Hepatocyte (in vitro differentiated cells): ENCODE data around the gene GLMP. TPM values are rescaled to one million over a fixed set of nuclear protein-coding genes. Genes with fewer than 3 reads are reported as not detected.

ENCODE experiments used
- DNase-seq: peaks from one replicate; pipeline ENCODE4 v3.0.0-alpha.2; 2016; ENCODE audit warnings: low spot score
- H2AFZ ChIP-seq: fragments of 200-600 bp; sonication (generic); 2 replicates; pipeline ENCODE4 v1.6.0; 2016; ENCODE audit warnings: antibody characterized with exemption, mild to moderate bottlenecking
- H3K27ac ChIP-seq: fragments of 200-600 bp; sonication (generic); 2 replicates; pipeline ENCODE4 v1.5.1; 2016; ENCODE audit warnings: mild to moderate bottlenecking
- H3K27me3 ChIP-seq: fragments of 200-600 bp; sonication (generic); 2 replicates; pipeline ENCODE4 v1.6.1; 2016
- H3K36me3 ChIP-seq: fragments of 200-600 bp; sonication (generic); replicated peaks from 2 replicates; pipeline ENCODE4 v1.5.1; 2016; ENCODE audit warnings: low read depth; ENCODE audit not compliant: insufficient read depth
- H3K4me1 ChIP-seq: fragments of 200-600 bp; sonication (generic); 2 replicates; pipeline ENCODE4 v1.5.1; 2016; ENCODE audit warnings: mild to moderate bottlenecking, moderate library complexity; ENCODE audit not compliant: insufficient read depth
- H3K4me2 ChIP-seq: fragments of 200-600 bp; sonication (generic); 2 replicates; pipeline ENCODE4 v1.6.0; 2016
- H3K4me3 ChIP-seq: fragments of 200-600 bp; sonication (generic); 2 replicates; pipeline ENCODE4 v1.5.1; 2016; ENCODE audit warnings: mild to moderate bottlenecking
- H3K79me2 ChIP-seq: fragments of 200-600 bp; sonication (generic); 2 replicates; pipeline ENCODE4 v1.6.0; 2017; ENCODE audit warnings: mild to moderate bottlenecking
- H3K9me2 ChIP-seq: fragments of 200-600 bp; sonication (generic); replicated peaks from 2 replicates; pipeline ENCODE4 v1.6.0; 2017; ENCODE audit warnings: mild to moderate bottlenecking; ENCODE audit not compliant: insufficient read depth
- H3K9me3 ChIP-seq: fragments of 200-600 bp; sonication (generic); 2 replicates; pipeline ENCODE4 v1.5.1; 2016; ENCODE audit warnings: low read depth, mild to moderate bottlenecking
- H4K20me1 ChIP-seq: fragments of 200-600 bp; sonication (generic); 2 replicates; pipeline ENCODE4 v1.6.0; 2016; ENCODE audit warnings: mild to moderate bottlenecking; ENCODE audit not compliant: insufficient read depth, poor library complexity, severe bottlenecking
- EZH2 ChIP-seq: fragments of 200-600 bp; sonication (generic); IDR thresholded peaks from 2 replicates; pipeline ENCODE4 v1.6.1; 2016; ENCODE audit warnings: antibody characterized with exemption, mild to moderate bottlenecking, borderline replicate concordance
- EZH2phosphoT487 ChIP-seq: fragments of 200-600 bp; sonication (generic); IDR thresholded peaks from one replicate; pipeline ENCODE4 v1.6.1; 2018; ENCODE audit warnings: antibody characterized with exemption, mild to moderate bottlenecking, low read depth, moderate library complexity; ENCODE audit not compliant: unreplicated experiment, severe bottlenecking
- WGBS: methylation state at CpG from one replicate; pipeline ENCODE4 v1.1.6; 2016; ENCODE audit warnings: low lambda C conversion rate; ENCODE audit errors: missing lambda C conversion rate; 5-methylcytosine and 5-hydroxymethylcytosine counted together
- polyA plus RNA-seq: library from polyadenylated mRNA; unstranded; fragments of >200 nt; fragmentation: Nextera tagmentation; extraction: Ambion mirVana; gene quantifications from 2 replicates; pipeline ENCODE4 v1.2.1, GENCODE V29; 2016
- total RNA-seq: library from RNA; depleted of rRNA; stranded (reverse); fragments of >200 nt; gene quantifications from 2 replicates; pipeline ENCODE4 v1.2.3, GENCODE V29; 2014
- TF ChIP-seq, protein P1 (sequence below): fragments of 200-600 bp; sonication (generic); IDR thresholded peaks from 2 replicates; pipeline ENCODE4 v1.5.1; 2016; ENCODE audit warnings: antibody characterized with exemption, mild to moderate bottlenecking; ENCODE audit not compliant: poor library complexity

Gene GLMP
- total and polyA plus RNA-seq, 2 experiments from 2014 or later: 158 to 206 TPM

DNA sequence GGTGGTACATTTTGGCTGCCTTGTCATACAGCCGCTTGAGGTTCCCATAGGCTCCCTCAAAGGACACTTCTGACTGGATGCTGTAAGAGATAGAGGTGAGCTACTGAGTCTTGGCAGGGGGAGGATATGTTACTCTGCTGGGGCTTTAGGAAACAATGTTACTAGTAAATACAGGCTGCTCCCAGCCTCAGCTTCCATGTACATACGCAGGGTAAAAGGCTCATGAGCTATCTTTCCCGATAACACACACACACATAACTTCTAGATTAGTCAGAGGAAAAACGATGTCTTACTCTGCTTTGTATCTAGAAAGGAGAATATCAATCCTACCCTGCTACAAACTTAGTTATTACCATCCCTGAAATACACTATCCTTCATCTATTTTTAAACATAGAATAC is 27.1 kb downstream of the GLMP start:
- H3K27me3 ChIP-seq: no peaks in the 10 kb centered on the region
- WGBS: 86% methylated on average over 4 of the region's 4 CpGs
- H3K79me2 ChIP-seq: no peaks in the 10 kb centered on the region
- H3K27ac ChIP-seq: no peak overlapping the region
- H3K9me3 ChIP-seq: no peaks in the 10 kb centered on the region
- no peak for TF ChIP-seq EZH2phosphoT487
- DNase-seq: no peak
- no peaks in the 10 kb centered on the region for H3K4me1 ChIP-seq
- H4K20me1 ChIP-seq: no peaks in the 10 kb centered on the region
- no peaks in the 10 kb centered on the region for H3K36me3 ChIP-seq
- H2AFZ ChIP-seq: no peak overlapping the region
- no peak overlapping the region for H3K4me2 ChIP-seq
- no peaks in the 10 kb centered on the region for H3K9me2 ChIP-seq
- no peak overlapping the region for H3K4me3 ChIP-seq

DNA sequence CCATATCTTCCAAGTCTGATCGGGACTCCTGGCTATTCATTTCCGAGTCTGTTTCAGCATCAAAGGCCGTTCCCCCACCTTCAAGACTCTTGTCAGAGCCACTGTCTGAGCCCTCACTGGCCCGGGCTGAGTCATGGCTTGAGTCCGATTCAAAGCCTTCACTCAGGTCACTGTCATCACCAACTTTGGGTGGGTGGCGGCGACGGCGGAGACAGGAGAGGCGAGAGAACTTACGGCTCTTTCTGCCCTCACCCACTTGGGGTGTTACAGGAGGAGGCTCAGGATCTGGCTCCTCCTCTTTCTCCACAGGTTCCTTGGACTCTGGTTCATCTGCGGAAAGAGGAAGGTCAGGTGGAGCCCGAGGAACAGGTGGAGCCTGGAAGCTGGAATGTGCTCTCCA is 29.4 kb downstream of the GLMP start:
- H3K79me2 ChIP-seq: no peaks in the 10 kb centered on the region
- WGBS: 97% methylated on average over 13 of the region's 13 CpGs
- H3K9me3 ChIP-seq: no peaks in the 10 kb centered on the region
- TF ChIP-seq, protein P1, sequence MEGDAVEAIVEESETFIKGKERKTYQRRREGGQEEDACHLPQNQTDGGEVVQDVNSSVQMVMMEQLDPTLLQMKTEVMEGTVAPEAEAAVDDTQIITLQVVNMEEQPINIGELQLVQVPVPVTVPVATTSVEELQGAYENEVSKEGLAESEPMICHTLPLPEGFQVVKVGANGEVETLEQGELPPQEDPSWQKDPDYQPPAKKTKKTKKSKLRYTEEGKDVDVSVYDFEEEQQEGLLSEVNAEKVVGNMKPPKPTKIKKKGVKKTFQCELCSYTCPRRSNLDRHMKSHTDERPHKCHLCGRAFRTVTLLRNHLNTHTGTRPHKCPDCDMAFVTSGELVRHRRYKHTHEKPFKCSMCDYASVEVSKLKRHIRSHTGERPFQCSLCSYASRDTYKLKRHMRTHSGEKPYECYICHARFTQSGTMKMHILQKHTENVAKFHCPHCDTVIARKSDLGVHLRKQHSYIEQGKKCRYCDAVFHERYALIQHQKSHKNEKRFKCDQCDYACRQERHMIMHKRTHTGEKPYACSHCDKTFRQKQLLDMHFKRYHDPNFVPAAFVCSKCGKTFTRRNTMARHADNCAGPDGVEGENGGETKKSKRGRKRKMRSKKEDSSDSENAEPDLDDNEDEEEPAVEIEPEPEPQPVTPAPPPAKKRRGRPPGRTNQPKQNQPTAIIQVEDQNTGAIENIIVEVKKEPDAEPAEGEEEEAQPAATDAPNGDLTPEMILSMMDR: no peak
- TF ChIP-seq EZH2phosphoT487: no peak
- no peak for TF ChIP-seq EZH2
- no peaks in the 10 kb centered on the region for H4K20me1 ChIP-seq
- DNase-seq: no peak
- H3K4me1 ChIP-seq: no peaks in the 10 kb centered on the region
- no peaks in the 10 kb centered on the region for H3K9me2 ChIP-seq
- no peaks in the 10 kb centered on the region for H3K36me3 ChIP-seq
- no peak overlapping the region for H2AFZ ChIP-seq
- H3K4me2 ChIP-seq: no peak overlapping the region
- no peak overlapping the region for H3K4me3 ChIP-seq
- H3K27ac ChIP-seq: no peak overlapping the region
- H3K27me3 ChIP-seq: no peaks in the 10 kb centered on the region

DNA sequence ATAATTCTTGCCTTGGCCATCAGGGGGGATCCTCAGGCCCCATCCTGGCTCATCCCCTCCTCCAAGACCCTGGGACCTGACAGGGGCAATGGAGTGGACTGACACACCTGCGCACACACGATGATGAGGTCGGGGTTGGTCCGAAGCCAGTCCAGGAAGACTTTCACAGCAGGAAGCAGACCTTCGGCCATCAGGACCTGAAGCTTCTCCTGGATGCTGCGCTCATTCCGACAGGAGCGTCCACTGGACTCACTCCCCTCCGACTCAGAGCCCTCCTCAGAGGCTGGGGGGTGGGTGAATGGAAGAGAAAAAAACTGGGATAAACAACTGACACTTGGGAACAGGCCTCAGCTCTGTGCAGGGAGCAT is 32.2 kb downstream of the GLMP start:
- Histone ChIP-seq H3K4me2 (no peak overlapping the region), H2AFZ (no peak overlapping the region), H3K4me3 (no peak overlapping the region), H3K36me3 (no peaks in the 10 kb centered on the region), H3K9me2 (no peaks in the 10 kb centered on the region), H3K9me3 (no peaks in the 10 kb centered on the region), H4K20me1 (no peaks in the 10 kb centered on the region), H3K79me2 (no peaks in the 10 kb centered on the region), H3K27ac (no peak overlapping the region), H3K4me1 (no peaks in the 10 kb centered on the region), H3K27me3 (no peaks in the 10 kb centered on the region)
- TF ChIP-seq EZH2: no peak
- no peak for TF ChIP-seq EZH2phosphoT487
- TF ChIP-seq, protein P1: no peak
- WGBS: 92% methylated on average over 9 of the region's 9 CpGs
- no peak for DNase-seq

DNA sequence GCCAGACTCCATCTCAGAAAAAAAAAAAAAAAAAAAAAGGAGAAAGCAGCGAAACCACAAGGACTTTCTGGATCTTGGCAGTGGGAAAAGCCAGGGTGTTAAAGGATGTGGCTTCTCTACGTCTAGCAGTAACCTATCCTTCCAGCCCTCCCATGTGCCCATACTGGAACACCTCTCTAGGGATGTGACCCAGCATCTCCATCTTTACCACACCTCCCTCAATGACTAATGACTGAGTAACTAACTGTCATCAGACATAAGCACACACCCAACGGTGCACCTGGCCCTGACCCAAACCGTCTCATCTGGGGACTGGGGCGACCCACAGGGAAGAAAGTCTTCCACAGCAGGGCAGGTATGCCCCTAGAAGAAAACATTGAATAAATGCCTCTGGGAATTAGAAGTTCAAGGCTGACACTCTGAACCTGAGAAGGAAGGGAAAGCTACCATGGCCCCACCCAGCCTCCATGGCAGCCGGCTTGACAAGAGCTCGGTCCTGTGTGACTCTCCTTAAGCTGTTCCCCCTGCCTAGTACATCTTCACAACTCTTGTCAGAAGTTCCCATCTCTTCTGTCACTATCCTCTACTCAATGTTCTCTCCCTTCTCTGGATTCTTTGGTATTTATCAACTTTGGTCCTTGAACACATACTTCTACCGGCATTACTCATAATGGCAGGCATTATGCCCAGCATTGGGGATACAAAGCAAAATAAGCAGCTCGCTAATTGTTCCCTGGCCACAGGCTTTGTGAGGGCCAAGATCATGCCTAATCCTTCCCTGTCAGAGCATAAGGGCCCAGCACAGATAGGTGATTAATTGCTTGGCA is 32.8 kb downstream of the GLMP start:
- TF ChIP-seq, protein P1: no peak
- no peak for TF ChIP-seq EZH2
- no peak for TF ChIP-seq EZH2phosphoT487
- no peaks in the 10 kb centered on the region for H4K20me1 ChIP-seq

More for the DNA sequence above, 32.8 kb downstream of the GLMP start:
- H2AFZ ChIP-seq: no peak overlapping the region
- no peak overlapping the region for H3K4me2 ChIP-seq
- H3K27ac ChIP-seq: no peak overlapping the region
- 94% methylated on average over 9 of the region's 9 CpGs for WGBS
- H3K9me3 ChIP-seq: no peaks in the 10 kb centered on the region
- H3K79me2 ChIP-seq: no peaks in the 10 kb centered on the region
- no peaks in the 10 kb centered on the region for H3K4me1 ChIP-seq
- peaks cover 3% of the 10 kb centered on the region for H3K36me3 ChIP-seq
- H3K27me3 ChIP-seq: no peaks in the 10 kb centered on the region
- DNase-seq: no peak
- no peaks in the 10 kb centered on the region for H3K9me2 ChIP-seq
- no peak overlapping the region for H3K4me3 ChIP-seq
